Heart right ventricle (tissue), 16 donors: Measurements from ENCODE around the gene PLXNA2. TPM values are rescaled to one million over a fixed set of nuclear protein-coding genes. Genes with fewer than 3 reads are reported as not detected.
A peak's percentile ranks its signal among the peaks of the same experiment; 100 is the strongest.

ENCODE experiments used
- ATAC-seq, 8 donors: fragments of 200-7000 bp; cut with Tn5 transposase; one replicate each; pipeline ENCODE4 v1.9.1; 2020; ENCODE audit warnings: mild to moderate bottlenecking in 8 of 8, moderate library complexity in 8 of 8, moderate number of reproducible peaks in 1 of 8
- DNase-seq, 2 donors: peaks; one replicate each; pipeline ENCODE4 v3.0.0-alpha.2; 2020
- H3K27ac ChIP-seq, 10 donors: fragments of 200-600 bp; sonication (generic) in 2 of 10; one replicate each; pipeline versions ENCODE4 v1.5.0 to v1.8.0; 2020 to 2022; ENCODE audit warnings: mild to moderate bottlenecking in 3 of 10
- H3K27me3 ChIP-seq, 7 donors: fragments of 200-600 bp; one replicate each; pipeline ENCODE4 v1.8.0; 2021 to 2022; ENCODE audit warnings: mild to moderate bottlenecking in 2 of 7
- H3K36me3 ChIP-seq, 9 donors: fragments of 200-600 bp; sonication (generic) in 1 of 9; one replicate each; pipeline versions ENCODE4 v1.5.0 to v1.8.0; 2020 to 2022; ENCODE audit warnings: mild to moderate bottlenecking in 2 of 9
- H3K4me1 ChIP-seq, 9 donors: fragments of 200-600 bp; sonication (generic) in 1 of 9; one replicate each; pipeline versions ENCODE4 v1.5.0 to v1.8.0; 2020 to 2022; ENCODE audit warnings: mild to moderate bottlenecking in 4 of 9
- H3K4me3 ChIP-seq, 10 donors: fragments of 200-600 bp; sonication (generic) in 2 of 10; one replicate each; pipeline versions ENCODE4 v1.5.0 to v1.8.0; 2020 to 2022; ENCODE audit warnings: mild to moderate bottlenecking in 7 of 10, moderate library complexity in 2 of 10
- H3K9me3 ChIP-seq, 11 donors: fragments of 200-600 bp in 10 of 11; sonication (generic) in 2 of 11; one replicate each; pipeline versions ENCODE4 v1.5.0 to v1.8.0; 2013 to 2022; ENCODE audit warnings: mild to moderate bottlenecking in 2 of 11, control low read depth in 1 of 11, moderate library complexity in 1 of 11
- CTCF ChIP-seq, 9 donors: fragments of 200-600 bp; sonication (generic) in 2 of 9; IDR thresholded peaks; one replicate each; pipeline versions ENCODE4 v1.5.0 to v1.8.0; 2021 to 2022; ENCODE audit warnings: antibody characterized with exemption in 9 of 9, mild to moderate bottlenecking in 5 of 9, moderate library complexity in 1 of 9
- WGBS, 2 donors: extraction: QIAGEN DNeasy Blood & Tissue Kit; methylation state at CpG; one replicate each; pipeline ENCODE4 v1.1.7; 2013; ENCODE audit warnings: inconsistent platforms in 1 of 2; 5-methylcytosine and 5-hydroxymethylcytosine counted together
- intact Hi-C, 10 donors: fragments of 100-400 bp; cut with DNase I; formaldehyde crosslinking; loops; one replicate each; pipeline versions ENCODE4 v1.11.1 to v1.14.2; 2022
- polyA plus RNA-seq, 2 donors: library from polyadenylated mRNA; stranded (reverse); fragments of 200-250 nt; gene quantifications; one replicate each; pipeline ENCODE4 v1.2.3, GENCODE V29; 2013
- total RNA-seq, 10 donors: library from RNA; stranded (reverse); fragmentation: NEBNext Ultra II Directional in 3 of 10; extraction: Animal tissue kit (Norgen Biotek cat#: 25700) in 3 of 10; gene quantifications; one replicate each; pipeline versions ENCODE4 v1.2.1 to v1.2.4, GENCODE V29; 2021 to 2023
- donor health status: Arrhythmogenic right ventricular cardiomyopathy.
- donor health status: ischemic (EF 13 %, LVEDD 7.1; RV severe dilation, severe dysfunction).
- donor health status: healthy with polysubstance abuse.
- donor health status: DM: no; HTN: yes; CAD: no.
- donor health status: DM: no; HTN: no; CAD: no.
- donor health status: ischemic (EF 25% LVEDD 6.9; RV normal size, moderate dysfunction).
- donor health status: ischemic (EF 25% LVEDD 5.7; RV mildly dilated, moderate dysfunction).
- donor health status: healthy.
- donor health status: DM: yes; HTN: yes; CAD: no.
- donor health status: Ischemic cardiomyopathy.
- donor health status: ischemic (EF 35%, LVEDD 5.7; RV mildly dilated, moderate dysfunction).
- donor health status: nonischemic (EF 11% LVEDD 7.7; RV severe dilation, severe dysfunction).
- donor health status: DM: yes; HTN: yes; CAD: no.
- donor health status: PGD.
- donor health status: ischemic (EF 29% LVEDD 5.4; RV normal size, mild dysfunction).
- donor health status: nonischemic (EF 23%, LVEDD 6.1; RV moderate dilation, normal function).

PLXNA2 gene
- total and polyA plus RNA-seq, 12 donors: 6.1 to 31.6 (median 17.9) TPM

GRCh38 chr1:208265122-208265469, 20.9 kb upstream of the PLXNA2 start:
- H3K9me3 ChIP-seq: peaks cover 0 to 12% (median 5%) of the 10 kb centered on the region in 11 donors
- peaks cover 0 to 25% (median 15%) of the 10 kb centered on the region in 7 donors for H3K27me3 ChIP-seq
- DNase-seq (no peak), ATAC-seq (peak in 2 of 8 donors; percentile 9 to 37)
- H3K4me1 ChIP-seq: peaks cover 0 to 17% (median 8%) of the 10 kb centered on the region in 9 donors
- no peak overlapping the region for H3K27ac ChIP-seq
- intact Hi-C loops: no loop called here
- no peak for TF ChIP-seq CTCF (IDR thresholded peaks at IDR 0.05)
- WGBS, 2 donors: 72 to 77% methylated on average over 2 of the region's 2 CpGs
- no peak overlapping the region for H3K4me3 ChIP-seq
- H3K36me3 ChIP-seq: no peaks in the 10 kb centered on the region

- no peak for TF ChIP-seq CTCF (IDR thresholded peaks at IDR 0.05)
- Histone ChIP-seq H3K4me3 (no peak overlapping the region), H3K36me3 (no peaks in the 10 kb centered on the region), H3K27ac (no peak overlapping the region), H3K27me3 (peaks cover 0 to 22% (median 13%) of the 10 kb centered on the region in 7 donors), H3K9me3 (peaks cover 0 to 17% (median 5%) of the 10 kb centered on the region in 11 donors), H3K4me1 (peaks cover 0 to 16% (median 6%) of the 10 kb centered on the region in 9 donors)
- intact Hi-C loops: no loop called here
- ATAC-seq (peak in 6 of 8 donors; percentile 48 to 86 (median 66)), DNase-seq (no peak)
- 59 to 63% methylated on average over 2 of the region's 2 CpGs for WGBS, 2 donors
Measured at GRCh38 chr1:208264469-208265121, 20.4 kb upstream of the PLXNA2 start.

- no peak for DNase-seq
- WGBS, 2 donors: 67 to 90% methylated on average over 4 of the region's 4 CpGs
- no peak overlapping the region for H3K4me3 ChIP-seq
- H3K27me3 ChIP-seq: peaks cover 0 to 9% (median 1%) of the 10 kb centered on the region in 7 donors
- intact Hi-C loops: no loop called here
- no peak for TF ChIP-seq CTCF (IDR thresholded peaks at IDR 0.05)
- no peak for ATAC-seq
- H3K36me3 ChIP-seq: no peaks in the 10 kb centered on the region
- no peak overlapping the region for H3K27ac ChIP-seq
- H3K4me1 ChIP-seq: peaks cover 0 to 4% (median 0%) of the 10 kb centered on the region in 9 donors
- peaks cover 0 to 17% (median 5%) of the 10 kb centered on the region in 11 donors for H3K9me3 ChIP-seq
Measured at GRCh38 chr1:208261874-208262273, 17.7 kb upstream of the PLXNA2 start.

GRCh38 chr1:208258277-208258676, 14.1 kb upstream of the PLXNA2 start:
- no peak overlapping the region for H3K27ac ChIP-seq
- no peaks in the 10 kb centered on the region for H3K36me3 ChIP-seq
- 87 to 91% methylated on average over 3 of the region's 3 CpGs for WGBS, 2 donors
- H3K4me1 ChIP-seq: no peaks in the 10 kb centered on the region
- intact Hi-C loops: no loop called here
- DNase-seq (no peak), ATAC-seq (no peak)
- peaks cover 0 to 17% (median 5%) of the 10 kb centered on the region in 11 donors for H3K9me3 ChIP-seq
- no peak overlapping the region for H3K4me3 ChIP-seq
- no peak for TF ChIP-seq CTCF (IDR thresholded peaks at IDR 0.05)
- H3K27me3 ChIP-seq: peaks cover 0 to 8% (median 0%) of the 10 kb centered on the region in 7 donors
